ENCODE results near the gene TBXAS1. TPM values are rescaled to one million over a fixed set of nuclear protein-coding genes. Genes with fewer than 3 reads are reported as not detected.

Gene TBXAS1
- total RNA-seq, 3 donors from 2014 or later (not counting 1 experiment from before 2014, with no cell fraction given): 72.7 to 110 (median 88.7) TPM

DNA sequence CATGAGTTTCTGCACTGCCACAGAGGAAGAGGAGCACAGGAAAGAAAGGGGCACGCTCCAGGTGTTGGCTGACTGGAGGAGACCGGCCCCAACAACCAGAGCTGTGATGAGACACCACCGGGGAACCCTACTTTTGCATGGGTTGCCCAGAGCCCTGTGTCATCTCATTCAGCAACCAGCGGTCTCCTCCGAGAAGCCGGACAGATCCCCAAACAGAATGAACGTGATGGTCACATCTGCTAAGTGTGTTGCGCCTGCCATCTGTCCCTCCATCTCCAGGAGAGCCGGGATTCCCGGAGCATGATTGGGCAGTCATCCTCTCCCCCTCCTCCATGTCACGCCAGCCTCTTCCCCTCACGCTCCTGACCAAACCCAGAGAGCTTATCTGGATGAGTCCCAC lies 210.8 kb downstream of the TBXAS1 start:
- ATAC-seq: no peak
- WGBS (ENCODE audit: insufficient coverage): 96% methylated on average over 12 of the region's 12 CpGs
- Histone ChIP-seq H3K27me3 (ENCODE audit: control insufficient read depth, insufficient read depth, low read length) (no peaks in the 10 kb centered on the region), H3K4me3 (ENCODE audit: low read length) (no peak overlapping the region), H3K36me3 (ENCODE audit: control insufficient read depth, insufficient read depth, low read length) (peaks cover 61% of the 10 kb centered on the region), H3K4me1 (ENCODE audit: control insufficient read depth, insufficient read depth, low read length) (peaks cover 11% of the 10 kb centered on the region), H3K9me3 (ENCODE audit: control insufficient read depth, insufficient read depth, low read length) (no peaks in the 10 kb centered on the region), H3K27ac (ENCODE audit: low read length) (no peak overlapping the region)
- Mint-ChIP-seq H3K27me3 (ENCODE audit: low read depth in 2 of 2) (no peaks in the 10 kb centered on the region), H3K36me3 (peaks cover 16% of the 10 kb centered on the region), H3K9me3 (no peaks in the 10 kb centered on the region), H3K4me1 (peaks cover 11 to 16% of the 10 kb centered on the region in 2 donors), H3K27ac (peak overlapping the region in 1 of 2 donors; percentile 13), H3K4me3 (no peak overlapping the region)
- DNase-seq: no peak
- TF ChIP-seq, protein P1, sequence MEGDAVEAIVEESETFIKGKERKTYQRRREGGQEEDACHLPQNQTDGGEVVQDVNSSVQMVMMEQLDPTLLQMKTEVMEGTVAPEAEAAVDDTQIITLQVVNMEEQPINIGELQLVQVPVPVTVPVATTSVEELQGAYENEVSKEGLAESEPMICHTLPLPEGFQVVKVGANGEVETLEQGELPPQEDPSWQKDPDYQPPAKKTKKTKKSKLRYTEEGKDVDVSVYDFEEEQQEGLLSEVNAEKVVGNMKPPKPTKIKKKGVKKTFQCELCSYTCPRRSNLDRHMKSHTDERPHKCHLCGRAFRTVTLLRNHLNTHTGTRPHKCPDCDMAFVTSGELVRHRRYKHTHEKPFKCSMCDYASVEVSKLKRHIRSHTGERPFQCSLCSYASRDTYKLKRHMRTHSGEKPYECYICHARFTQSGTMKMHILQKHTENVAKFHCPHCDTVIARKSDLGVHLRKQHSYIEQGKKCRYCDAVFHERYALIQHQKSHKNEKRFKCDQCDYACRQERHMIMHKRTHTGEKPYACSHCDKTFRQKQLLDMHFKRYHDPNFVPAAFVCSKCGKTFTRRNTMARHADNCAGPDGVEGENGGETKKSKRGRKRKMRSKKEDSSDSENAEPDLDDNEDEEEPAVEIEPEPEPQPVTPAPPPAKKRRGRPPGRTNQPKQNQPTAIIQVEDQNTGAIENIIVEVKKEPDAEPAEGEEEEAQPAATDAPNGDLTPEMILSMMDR (IDR thresholded peaks at IDR 0.05): no peak
- intact Hi-C loops (cut with micrococcal nuclease): no loop called here

DNA sequence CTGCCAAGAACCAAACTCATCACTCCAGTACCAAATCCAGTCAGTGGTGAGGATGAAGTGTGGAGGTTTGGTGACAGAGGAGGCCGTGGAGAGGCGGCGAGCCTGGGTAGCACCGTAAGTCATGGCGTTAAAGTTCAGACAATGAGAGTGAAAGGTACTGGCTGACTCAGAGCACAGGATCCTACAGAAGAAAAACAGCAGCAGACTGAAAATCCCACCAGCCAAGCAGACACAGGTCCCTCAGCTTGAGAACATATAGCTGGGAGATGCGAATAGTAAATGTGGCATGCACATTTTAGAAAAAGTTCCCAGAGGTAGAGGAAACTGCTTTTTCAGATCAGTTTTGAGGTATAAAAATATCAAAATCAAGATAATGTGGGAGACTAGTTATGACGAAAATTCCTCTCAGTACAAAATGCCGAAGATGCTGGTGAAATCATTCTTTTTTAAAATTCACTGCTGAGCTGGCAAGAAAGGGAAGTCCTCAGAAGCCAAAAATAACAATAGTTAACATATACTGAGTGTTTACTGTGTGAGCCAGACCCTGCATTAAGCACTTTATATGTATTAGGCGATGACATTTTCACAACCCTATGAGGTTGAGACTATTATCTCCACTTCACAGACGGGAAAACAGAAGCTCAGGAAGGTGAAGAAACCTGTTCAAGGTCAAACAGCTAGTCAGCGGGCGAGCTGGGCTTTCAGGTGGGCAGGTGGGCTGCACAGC lies 212.8 kb downstream of the TBXAS1 start:
- Mint-ChIP-seq H3K27ac (peak overlapping the region in 1 of 2 donors; percentile 13), H3K27me3 (ENCODE audit: low read depth in 2 of 2) (no peaks in the 10 kb centered on the region), H3K9me3 (no peaks in the 10 kb centered on the region), H3K4me1 (peaks cover 2 to 3% of the 10 kb centered on the region in 2 donors), H3K36me3 (peaks cover 25% of the 10 kb centered on the region), H3K4me3 (no peak overlapping the region)
- no peak overlapping the region for H3K4me3 ChIP-seq (ENCODE audit: low read length)
- TF ChIP-seq, protein P1 (IDR thresholded peaks at IDR 0.05): no peak
- H3K27me3 ChIP-seq (ENCODE audit: control insufficient read depth, insufficient read depth, low read length): no peaks in the 10 kb centered on the region
- H3K4me1 ChIP-seq (ENCODE audit: control insufficient read depth, insufficient read depth, low read length): peaks cover 3% of the 10 kb centered on the region
- intact Hi-C loops (cut with micrococcal nuclease): no loop called here
- H3K9me3 ChIP-seq (ENCODE audit: control insufficient read depth, insufficient read depth, low read length): no peaks in the 10 kb centered on the region
- no peak overlapping the region for H3K27ac ChIP-seq (ENCODE audit: low read length)
- H3K36me3 ChIP-seq (ENCODE audit: control insufficient read depth, insufficient read depth, low read length): peaks cover 76% of the 10 kb centered on the region
- ATAC-seq (no peak), DNase-seq (no peak)
- 93% methylated on average over 12 of the region's 12 CpGs for WGBS (ENCODE audit: insufficient coverage)

DNA sequence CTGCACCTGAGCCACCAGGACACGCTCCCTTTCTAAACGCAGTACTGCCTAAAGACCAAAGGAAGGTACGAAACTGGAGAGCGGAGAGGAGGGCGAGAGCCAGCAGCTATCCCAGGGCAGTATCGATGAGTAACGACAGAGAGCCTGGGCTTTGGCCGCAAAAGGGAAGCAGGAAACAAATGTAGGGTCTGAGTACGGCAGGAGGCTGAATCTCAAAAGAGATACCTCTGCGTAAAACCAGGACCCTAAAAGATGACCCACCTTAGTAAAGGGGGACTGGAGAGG lies 213.3 kb downstream of the TBXAS1 start:
- no peaks in the 10 kb centered on the region for H3K27me3 ChIP-seq (ENCODE audit: control insufficient read depth, insufficient read depth, low read length)
- DNase-seq (no peak), ATAC-seq (no peak)
- Mint-ChIP-seq H3K4me3 (no peak overlapping the region), H3K9me3 (no peaks in the 10 kb centered on the region), H3K4me1 (no peaks in the 10 kb centered on the region), H3K27me3 (ENCODE audit: low read depth in 2 of 2) (no peaks in the 10 kb centered on the region), H3K27ac (no peak overlapping the region), H3K36me3 (peaks cover 25% of the 10 kb centered on the region)
- TF ChIP-seq, protein P1 (IDR thresholded peaks at IDR 0.05): no peak
- H3K27ac ChIP-seq (ENCODE audit: low read length): no peak overlapping the region
- intact Hi-C loops (cut with micrococcal nuclease): no loop called here
- no peaks in the 10 kb centered on the region for H3K9me3 ChIP-seq (ENCODE audit: control insufficient read depth, insufficient read depth, low read length)
- H3K4me1 ChIP-seq (ENCODE audit: control insufficient read depth, insufficient read depth, low read length): no peaks in the 10 kb centered on the region
- WGBS (ENCODE audit: insufficient coverage): 90% methylated on average over 10 of the region's 10 CpGs
- peaks cover 81% of the 10 kb centered on the region for H3K36me3 ChIP-seq (ENCODE audit: control insufficient read depth, insufficient read depth, low read length)
- H3K4me3 ChIP-seq (ENCODE audit: low read length): no peak overlapping the region

DNA sequence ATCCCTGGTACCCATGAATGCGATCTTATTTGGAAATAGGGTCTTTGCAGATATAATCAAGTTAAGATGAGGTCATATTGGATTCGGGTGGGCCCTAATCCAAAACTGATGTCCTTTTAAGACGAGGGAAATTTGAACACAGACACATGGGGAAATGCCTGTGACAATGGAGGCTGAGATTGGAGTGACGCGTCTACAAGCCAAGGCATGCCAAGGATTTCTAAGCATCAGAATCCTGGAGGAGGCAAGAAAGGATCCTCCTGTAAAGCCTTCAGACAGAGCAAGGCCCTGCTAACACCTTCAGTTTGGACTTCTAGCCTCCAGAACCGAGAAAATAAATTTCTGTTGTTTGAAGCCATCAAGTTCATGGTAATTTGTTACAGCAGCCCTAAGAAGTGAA lies 215.2 kb downstream of the TBXAS1 start:
- no peak overlapping the region for H3K27ac Mint-ChIP-seq
- DNase-seq: no peak
- Histone ChIP-seq H3K4me3 (ENCODE audit: low read length) (no peak overlapping the region), H3K4me1 (ENCODE audit: control insufficient read depth, insufficient read depth, low read length) (peaks cover 2% of the 10 kb centered on the region), H3K9me3 (ENCODE audit: control insufficient read depth, insufficient read depth, low read length) (no peaks in the 10 kb centered on the region), H3K27me3 (ENCODE audit: control insufficient read depth, insufficient read depth, low read length) (no peaks in the 10 kb centered on the region), H3K36me3 (ENCODE audit: control insufficient read depth, insufficient read depth, low read length) (peaks cover 78% of the 10 kb centered on the region), H3K27ac (ENCODE audit: low read length) (no peak overlapping the region)
- H3K9me3 Mint-ChIP-seq: no peaks in the 10 kb centered on the region
- WGBS (ENCODE audit: insufficient coverage): 99% methylated on average over 6 of the region's 6 CpGs
- intact Hi-C loops (cut with micrococcal nuclease): no loop called here
- peaks cover 0 to 7% of the 10 kb centered on the region in 2 donors for H3K4me1 Mint-ChIP-seq
- peaks cover 25% of the 10 kb centered on the region for H3K36me3 Mint-ChIP-seq
- TF ChIP-seq, protein P1 (IDR thresholded peaks at IDR 0.05): no peak
- H3K27me3 Mint-ChIP-seq (ENCODE audit: low read depth in 2 of 2): no peaks in the 10 kb centered on the region
- ATAC-seq: no peak
- H3K4me3 Mint-ChIP-seq: no peak overlapping the region

Measured in natural killer cell (primary cell).